PC-9 (cell line): Measurements from ENCODE around the gene MTX1. TPM values are rescaled to one million over a fixed set of nuclear protein-coding genes. Genes with fewer than 3 reads are reported as not detected.

Source experiments
- BruUV-seq: library from RNA; stranded (reverse); fragments of 400-500 nt; replicated peaks from 2 replicates; lab custom pipeline; 2021; lab: Mats Ljungman, UMichigan
- CTCF ChIA-PET: fragments of 300-600 bp; sonication (Branson Sonifier 250); formaldehyde crosslinking; loops from one replicate; lab custom pipeline; 2022; ENCODE audit warnings: antibody characterized with exemption; lab: Charles Lee
- POLR2A ChIA-PET: fragments of 300-600 bp; sonication (Branson Sonifier 250); formaldehyde crosslinking; loops from one replicate; lab custom pipeline; 2022; ENCODE audit warnings: antibody characterized with exemption; ENCODE audit not compliant: unreplicated experiment; lab: Charles Lee
- DNase-seq, 2 experiments: peaks; one replicate each; pipeline versions ENCODE4 v3.0.0 to v3.0.0-alpha.2; 2015 to 2022; ENCODE audit warnings: mixed read lengths in 1 of 2
- H2AFZ ChIP-seq: fragments of 200-600 bp; sonication (generic); 2 replicates; pipeline ENCODE4 v1.8.1; 2017; ENCODE audit warnings: antibody characterized with exemption
- H3F3A ChIP-seq: fragments of 200-600 bp; sonication (generic); 2 replicates; pipeline ENCODE4 v1.8.1; 2017; ENCODE audit warnings: antibody characterized with exemption, mild to moderate bottlenecking, low read depth; ENCODE audit not compliant: insufficient read depth
- H3K27ac ChIP-seq: fragments of 200-600 bp; sonication (generic); 2 replicates; pipeline ENCODE4 v1.6.1; 2016; ENCODE audit warnings: mixed run types
- H3K27me3 ChIP-seq: fragments of 200-600 bp; sonication (generic); 2 replicates; pipeline ENCODE4 v1.6.1; 2016; ENCODE audit warnings: low read depth, mixed run types; ENCODE audit not compliant: insufficient read depth
- H3K36me3 ChIP-seq: fragments of 200-600 bp; sonication (generic); 2 replicates; pipeline ENCODE4 v1.6.1; 2016; ENCODE audit warnings: low read depth, mixed run types
- H3K4me1 ChIP-seq: fragments of 200-600 bp; sonication (generic); replicated peaks from 2 replicates; pipeline ENCODE4 v1.6.1; 2016; ENCODE audit warnings: mixed run types; ENCODE audit not compliant: insufficient read depth
- H3K4me2 ChIP-seq: fragments of 200-600 bp; sonication (generic); 2 replicates; pipeline ENCODE4 v1.6.1; 2017; ENCODE audit warnings: mixed run types
- H3K4me3 ChIP-seq: fragments of 200-600 bp; sonication (generic); 2 replicates; pipeline ENCODE4 v1.6.1; 2016; ENCODE audit warnings: mixed run types
- H3K79me2 ChIP-seq: fragments of 200-600 bp; sonication (generic); 2 replicates; pipeline ENCODE4 v1.6.1; 2017; ENCODE audit warnings: low read depth, mixed run types
- H3K9me2 ChIP-seq: fragments of 200-600 bp; sonication (generic); 2 replicates; pipeline ENCODE4 v1.8.1; 2017; ENCODE audit warnings: mild to moderate bottlenecking; ENCODE audit not compliant: insufficient read depth
- H3K9me3 ChIP-seq: fragments of 200-600 bp; sonication (generic); 2 replicates; pipeline ENCODE4 v1.8.1; 2016; ENCODE audit warnings: low read depth; ENCODE audit not compliant: insufficient read depth
- H4K20me1 ChIP-seq: fragments of 200-600 bp; sonication (generic); 2 replicates; pipeline ENCODE4 v1.8.1; 2017; ENCODE audit not compliant: insufficient read depth
- EZH2 ChIP-seq: fragments of 200-600 bp; sonication (generic); IDR thresholded peaks from 2 replicates; pipeline ENCODE4 v1.8.0; 2017; ENCODE audit warnings: antibody characterized with exemption, low read depth
- intact Hi-C: fragments of 100-400 bp; cut with micrococcal nuclease; formaldehyde crosslinking; loops from one replicate; pipeline ENCODE4 v1.10.0; 2022; ENCODE audit not compliant: unreplicated experiment
- total RNA-seq: library from RNA; stranded (reverse); gene quantifications from 2 replicates; pipeline ENCODE4 v1.2.3, GENCODE V29; 2021
- TF ChIP-seq, protein P1 (sequence below): fragments of 200-600 bp; sonication (generic); conservative IDR thresholded peaks from 2 replicates; pipeline ENCODE4 v1.6.1; 2017; ENCODE audit warnings: mixed run types, antibody characterized with exemption, mild to moderate bottlenecking, moderate library complexity

MTX1 gene
- total RNA-seq, 1 experiment from 2014 or later: 56.1 TPM

DNA sequence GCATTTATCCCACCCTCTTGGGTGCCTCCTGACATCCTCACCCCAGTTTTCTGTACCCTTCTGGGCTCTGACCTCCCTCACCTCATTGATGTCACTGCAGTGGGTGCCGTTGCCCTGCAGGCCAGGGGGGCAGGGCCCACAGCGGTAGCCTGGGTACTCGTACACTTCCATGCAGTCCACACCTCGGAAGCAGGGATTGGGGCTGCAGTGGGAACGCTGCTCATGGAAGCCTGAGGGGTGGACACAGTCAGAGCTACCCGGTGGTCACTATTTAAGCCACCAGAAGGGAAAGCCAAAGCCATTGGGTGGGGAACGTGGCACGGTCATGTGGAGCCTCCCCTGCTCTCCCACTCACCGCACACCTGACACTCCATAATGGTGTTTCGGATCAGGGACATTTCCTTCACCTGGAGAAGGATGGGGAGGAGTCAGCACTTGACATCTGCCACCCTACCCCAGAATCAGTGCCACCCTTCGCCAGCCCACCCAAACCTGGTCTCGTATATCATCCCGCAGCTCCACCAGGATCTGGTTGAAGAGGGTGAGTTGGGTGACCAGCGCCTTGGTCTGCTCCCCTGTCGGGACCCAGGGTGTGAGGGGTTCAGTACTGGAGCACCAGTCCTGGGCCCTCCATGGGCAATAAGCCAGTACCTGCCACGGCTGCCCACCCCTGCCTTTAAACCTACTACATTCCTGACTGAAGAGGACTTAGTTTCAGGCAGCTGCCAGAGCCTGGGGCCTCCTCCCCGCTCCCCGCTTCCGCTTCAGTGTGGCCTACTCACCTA lies 5.6 kb upstream of the MTX1 start:
- no peak for DNase-seq
- intact Hi-C loops: no loop called here
- Histone ChIP-seq H3K9me3 (no peaks in the 10 kb centered on the region), H3K9me2 (no peaks in the 10 kb centered on the region), H3K79me2 (peaks cover under 1% of the 10 kb centered on the region; the same call in 1 of the 2 replicates), H3K27ac (no peak overlapping the region), H3K4me3 (no peak overlapping the region), H4K20me1 (no peaks in the 10 kb centered on the region), H3F3A (peaks cover 7% of the 10 kb centered on the region; the same call in 1 of the 2 replicates), H3K4me2 (no peak overlapping the region), H2AFZ (no peak overlapping the region), H3K4me1 (peaks cover 12% of the 10 kb centered on the region), H3K27me3 (no peaks in the 10 kb centered on the region), H3K36me3 (no peaks in the 10 kb centered on the region)
- BruUV-seq: no TSS peak
- CTCF ChIA-PET: interaction anchor here (0.8 kb wide), 1 partner anchor 27 kb away, joined by 4 read pairs; no protein-coding TSS in a partner anchor
- POLR2A ChIA-PET: no interaction called here
- TF ChIP-seq, protein P1, sequence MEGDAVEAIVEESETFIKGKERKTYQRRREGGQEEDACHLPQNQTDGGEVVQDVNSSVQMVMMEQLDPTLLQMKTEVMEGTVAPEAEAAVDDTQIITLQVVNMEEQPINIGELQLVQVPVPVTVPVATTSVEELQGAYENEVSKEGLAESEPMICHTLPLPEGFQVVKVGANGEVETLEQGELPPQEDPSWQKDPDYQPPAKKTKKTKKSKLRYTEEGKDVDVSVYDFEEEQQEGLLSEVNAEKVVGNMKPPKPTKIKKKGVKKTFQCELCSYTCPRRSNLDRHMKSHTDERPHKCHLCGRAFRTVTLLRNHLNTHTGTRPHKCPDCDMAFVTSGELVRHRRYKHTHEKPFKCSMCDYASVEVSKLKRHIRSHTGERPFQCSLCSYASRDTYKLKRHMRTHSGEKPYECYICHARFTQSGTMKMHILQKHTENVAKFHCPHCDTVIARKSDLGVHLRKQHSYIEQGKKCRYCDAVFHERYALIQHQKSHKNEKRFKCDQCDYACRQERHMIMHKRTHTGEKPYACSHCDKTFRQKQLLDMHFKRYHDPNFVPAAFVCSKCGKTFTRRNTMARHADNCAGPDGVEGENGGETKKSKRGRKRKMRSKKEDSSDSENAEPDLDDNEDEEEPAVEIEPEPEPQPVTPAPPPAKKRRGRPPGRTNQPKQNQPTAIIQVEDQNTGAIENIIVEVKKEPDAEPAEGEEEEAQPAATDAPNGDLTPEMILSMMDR: no peak
- no peak for TF ChIP-seq EZH2

DNA sequence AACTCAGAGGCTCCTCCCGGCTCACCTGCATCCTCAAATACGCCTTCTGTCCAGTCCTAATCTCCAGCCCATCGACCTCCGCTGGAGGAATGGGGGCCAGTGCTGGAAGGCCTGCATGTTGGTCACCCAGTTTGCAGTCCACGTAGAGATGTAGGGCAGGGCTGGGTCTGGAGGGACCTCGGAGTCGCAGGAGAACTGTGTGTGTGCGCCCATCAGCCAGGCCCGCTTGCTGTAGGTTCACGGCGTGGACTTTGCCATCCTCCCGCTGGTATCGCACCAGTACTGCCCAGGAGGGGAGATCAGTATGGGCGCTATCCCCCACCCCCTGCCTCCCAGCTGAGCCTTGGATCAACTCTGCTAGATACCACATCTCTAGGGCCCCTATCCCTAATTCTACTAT lies 3.5 kb upstream of the MTX1 start:
- no peaks in the 10 kb centered on the region for H4K20me1 ChIP-seq
- POLR2A ChIA-PET: no interaction called here
- H3K9me3 ChIP-seq: no peaks in the 10 kb centered on the region
- H3K4me3 ChIP-seq: no peak overlapping the region
- CTCF ChIA-PET: no interaction called here
- no peak for TF ChIP-seq EZH2
- TF ChIP-seq, protein P1: no peak
- BruUV-seq: no TSS peak
- H3K79me2 ChIP-seq: peaks cover 13% of the 10 kb centered on the region
- H3K36me3 ChIP-seq: no peaks in the 10 kb centered on the region
- intact Hi-C loops: no loop called here
- no peak for DNase-seq
- H3K27me3 ChIP-seq: no peaks in the 10 kb centered on the region
- H3F3A ChIP-seq: peaks cover 10% of the 10 kb centered on the region; the same call in 1 of the 2 replicates
- H3K4me1 ChIP-seq: peaks cover 21% of the 10 kb centered on the region
- H3K27ac ChIP-seq: no peak overlapping the region
- H3K9me2 ChIP-seq: no peaks in the 10 kb centered on the region
- H2AFZ ChIP-seq: no peak overlapping the region
- H3K4me2 ChIP-seq: no peak overlapping the region

DNA sequence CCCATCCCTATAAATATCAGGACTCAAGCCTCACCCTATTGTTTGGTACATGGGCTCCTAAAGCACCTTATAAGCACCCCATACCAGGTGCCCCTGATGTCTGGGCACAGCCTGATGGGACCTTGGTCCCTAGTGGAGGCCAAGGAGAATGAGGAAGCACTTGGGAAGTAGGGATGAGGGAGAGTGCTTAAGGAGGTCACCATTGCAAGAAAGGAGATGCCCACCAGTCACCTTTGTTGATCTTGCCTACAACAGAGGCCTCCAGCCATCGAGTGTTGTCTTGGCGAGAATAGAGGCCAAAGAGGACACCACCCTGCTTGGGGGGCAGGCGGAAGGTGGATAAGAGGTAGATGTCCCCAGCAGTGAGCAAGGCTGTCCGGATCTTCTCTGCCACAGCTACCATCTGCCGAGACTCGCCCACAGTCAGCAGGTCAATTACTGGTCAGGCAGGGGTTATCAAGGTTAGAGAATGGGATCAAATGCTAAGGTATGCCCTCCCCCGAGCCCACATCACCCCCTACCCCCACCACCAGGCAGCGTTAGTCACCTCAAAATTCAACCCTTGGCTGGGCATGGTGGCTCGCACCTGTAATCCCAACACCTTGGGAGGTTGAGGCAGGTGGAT lies 2.4 kb upstream of the MTX1 start:
- no peak overlapping the region for H3K4me2 ChIP-seq
- BruUV-seq: no TSS peak
- H3K79me2 ChIP-seq: peaks cover 18% of the 10 kb centered on the region
- no peak overlapping the region for H3K27ac ChIP-seq
- DNase-seq: no peak
- no peak overlapping the region for H2AFZ ChIP-seq
- H3K4me1 ChIP-seq: peaks cover 26% of the 10 kb centered on the region
- H3K9me2 ChIP-seq: no peaks in the 10 kb centered on the region
- ChIA-PET CTCF (no interaction called here), POLR2A (no interaction called here)
- no peak for TF ChIP-seq EZH2
- TF ChIP-seq, protein P1: no peak
- intact Hi-C loops: loop anchor here (2.0 kb wide), 1 partner anchor 117 kb away; no protein-coding TSS in a partner anchor
- no peaks in the 10 kb centered on the region for H3K36me3 ChIP-seq
- no peak overlapping the region for H3K4me3 ChIP-seq
- no peaks in the 10 kb centered on the region for H3K27me3 ChIP-seq
- H3K9me3 ChIP-seq: no peaks in the 10 kb centered on the region
- peaks cover 11% of the 10 kb centered on the region; the same call in 1 of the 2 replicates for H3F3A ChIP-seq
- H4K20me1 ChIP-seq: no peaks in the 10 kb centered on the region
